ENCODE measurements around the gene PACC1. TPM values are rescaled to one million over a fixed set of nuclear protein-coding genes. Genes with fewer than 3 reads are reported as not detected.

Gene PACC1
- total and polyA plus RNA-seq, 10 of the 15 experiments (the other 5 are each of a cell fraction or from before 2014, with no cell fraction given): 16.1 to 29.7 (median 19.3) TPM

GRCh38 chr1:212428496-212428895, 13.8 kb upstream of the PACC1 start:
- BruUV-seq (replicated peaks): no TSS peak
- H3K4me2 ChIP-seq (ENCODE audit: control insufficient read depth, insufficient read depth): no peak overlapping the region
- ATAC-seq (no peak), DNase-seq (ENCODE audit: low read depth, low spot score) (no peak), FAIRE-seq (no peak)
- RAD21 ChIA-PET (ENCODE audit: unreplicated experiment): interaction anchor here (2.9 kb wide), 1 partner anchor 28 kb away, joined by 10 read pairs; no protein-coding TSS in a partner anchor
- no peak overlapping the region for H2AFZ ChIP-seq (ENCODE audit: control insufficient read depth, low read depth, low read length)
- no peak overlapping the region for H3K9ac ChIP-seq (ENCODE audit: control insufficient read depth, insufficient read depth, low read length)
- CTCF ChIA-PET: interaction anchor here (1.3 to 2.4 kb wide), 2 partner anchors 25 to 27 kb away, joined by 5 to 12 read pairs; no protein-coding TSS in a partner anchor
- H3K9me3 ChIP-seq (replicated peaks; ENCODE audit: control insufficient read depth, insufficient read depth, low read length): no peaks in the 10 kb centered on the region
- no peaks in the 10 kb centered on the region for H3K36me3 ChIP-seq (ENCODE audit: control insufficient read depth in 2 of 2, insufficient read depth in 2 of 2, low read length in 1 of 2)
- POLR2A ChIA-PET: interaction anchor here (0.6 to 1.6 kb wide), 2 partner anchors 14 to 407 kb away, joined by 3 to 4 read pairs; partner anchors contain the start of gene PACC1
- peaks cover 2% of the 10 kb centered on the region; the same call in 1 of the 2 replicates for H3K79me2 ChIP-seq (ENCODE audit: control insufficient read depth, insufficient read depth, low read length)
- no peaks in the 10 kb centered on the region for H3K27me3 ChIP-seq (replicated peaks in 1 of 2; ENCODE audit: control insufficient read depth in 2 of 2, insufficient read depth in 2 of 2, low read length in 1 of 2)
- 49% methylated on average over 5 of the region's 5 CpGs for WGBS (ENCODE audit: insufficient coverage, insufficient replicate concordance, low lambda C conversion rate, missing lambda C conversion rate)
- no peaks in the 10 kb centered on the region for H4K20me1 ChIP-seq (ENCODE audit: control insufficient read depth, insufficient read depth)
- intact Hi-C loops (cut with micrococcal nuclease; ENCODE audit: unreplicated experiment): no loop called here
- TF ChIP-seq PAX8 (IDR thresholded peaks at IDR 0.05) (no peak), ZNF274 (IDR thresholded peaks at IDR 0.05; ENCODE audit: insufficient read depth, insufficient read length) (no peak), RELA (IDR thresholded peaks at IDR 0.05; ENCODE audit: borderline replicate concordance, partially characterized antibody) (no peak), WRNIP1 (IDR thresholded peaks at IDR 0.05; ENCODE audit: borderline replicate concordance, low read depth, low read length) (no peak), ZBTB11 (CRISPR knock-in tag; IDR thresholded peaks at IDR 0.05) (no peak), MAX (IDR thresholded peaks at IDR 0.05; ENCODE audit: low read depth, low read length) (no peak), NFYA (IDR thresholded peaks at IDR 0.05; ENCODE audit: borderline replicate concordance, low read depth, low read length) (no peak)
- peaks cover 11% of the 10 kb centered on the region for H3K4me1 ChIP-seq (ENCODE audit: control insufficient read depth, insufficient read depth, low read length)
- in situ Hi-C loops (cut with MboI): no loop called here
- H3K27ac ChIP-seq (ENCODE audit: control insufficient read depth, insufficient read depth): no peak overlapping the region
- SMC1A ChIA-PET (ENCODE audit: uncharacterized antibody, unreplicated experiment): interaction anchor here (3.7 kb wide), 1 partner anchor 28 kb away, joined by 19 read pairs; no protein-coding TSS in a partner anchor
- H3K4me3 ChIP-seq: no peak overlapping the region
